ENCODE data around the gene SLC24A4. TPM values are rescaled to one million over a fixed set of nuclear protein-coding genes. Genes with fewer than 3 reads are reported as not detected.

Gene SLC24A4
- total RNA-seq, 3 donors from 2014 or later (not counting 1 experiment from before 2014, with no cell fraction given) = 1.1 to 3.2 (median 2.1) TPM

DNA sequence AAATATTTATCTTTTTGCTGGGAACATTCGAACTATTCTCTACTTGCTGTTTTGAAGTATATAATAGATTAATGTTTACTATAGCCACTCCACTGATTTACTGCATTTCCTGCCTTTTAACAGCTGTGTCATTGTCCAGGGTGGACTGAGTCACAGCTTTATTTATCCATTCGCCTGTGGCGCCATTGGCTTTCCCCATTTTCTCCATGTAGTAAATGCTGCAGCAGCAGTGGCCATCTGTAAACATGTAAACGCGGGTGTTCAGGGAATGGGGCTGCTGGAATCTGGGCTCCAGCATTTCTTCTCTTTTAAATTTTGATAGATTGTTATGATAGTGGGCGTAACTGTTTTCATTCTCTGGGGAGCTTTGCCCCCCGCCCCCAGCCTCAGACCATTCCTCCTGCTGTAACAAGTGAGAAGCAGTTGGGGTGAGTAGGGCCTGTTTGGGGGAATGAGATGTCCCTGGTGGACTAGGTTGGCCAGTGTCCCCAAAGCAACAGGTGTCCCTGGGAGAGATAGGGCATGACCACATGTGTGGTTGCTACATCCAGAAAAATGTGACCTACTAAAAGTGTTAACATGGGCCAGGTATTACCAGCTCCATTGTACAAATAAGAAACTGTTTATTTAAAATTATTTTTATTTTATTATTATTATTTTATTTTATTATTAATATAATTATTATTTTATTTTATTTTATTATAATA lies 223.5 kb downstream of the SLC24A4 start:
- DNase-seq = no peak
- Mint-ChIP-seq H3K4me1 (peaks cover 60 to 80% of the 10 kb centered on the region in 2 donors), H3K27ac (peak overlapping the region; percentile 45 to 78), H3K36me3 (no peaks in the 10 kb centered on the region), H3K4me3 (no peak overlapping the region), H3K9me3 (no peaks in the 10 kb centered on the region), H3K27me3 (ENCODE audit: low read depth in 2 of 2) (no peaks in the 10 kb centered on the region)
- Histone ChIP-seq H3K4me1 (ENCODE audit: control insufficient read depth, insufficient read depth, low read length) (peaks cover 47% of the 10 kb centered on the region), H3K4me3 (ENCODE audit: low read length) (no peak overlapping the region), H3K27me3 (ENCODE audit: control insufficient read depth, insufficient read depth, low read length) (no peaks in the 10 kb centered on the region), H3K9me3 (ENCODE audit: control insufficient read depth, insufficient read depth, low read length) (no peaks in the 10 kb centered on the region), H3K36me3 (ENCODE audit: control insufficient read depth, insufficient read depth, low read length) (peaks cover 2% of the 10 kb centered on the region), H3K27ac (ENCODE audit: low read length) (no peak overlapping the region)
- TF ChIP-seq, protein P1, sequence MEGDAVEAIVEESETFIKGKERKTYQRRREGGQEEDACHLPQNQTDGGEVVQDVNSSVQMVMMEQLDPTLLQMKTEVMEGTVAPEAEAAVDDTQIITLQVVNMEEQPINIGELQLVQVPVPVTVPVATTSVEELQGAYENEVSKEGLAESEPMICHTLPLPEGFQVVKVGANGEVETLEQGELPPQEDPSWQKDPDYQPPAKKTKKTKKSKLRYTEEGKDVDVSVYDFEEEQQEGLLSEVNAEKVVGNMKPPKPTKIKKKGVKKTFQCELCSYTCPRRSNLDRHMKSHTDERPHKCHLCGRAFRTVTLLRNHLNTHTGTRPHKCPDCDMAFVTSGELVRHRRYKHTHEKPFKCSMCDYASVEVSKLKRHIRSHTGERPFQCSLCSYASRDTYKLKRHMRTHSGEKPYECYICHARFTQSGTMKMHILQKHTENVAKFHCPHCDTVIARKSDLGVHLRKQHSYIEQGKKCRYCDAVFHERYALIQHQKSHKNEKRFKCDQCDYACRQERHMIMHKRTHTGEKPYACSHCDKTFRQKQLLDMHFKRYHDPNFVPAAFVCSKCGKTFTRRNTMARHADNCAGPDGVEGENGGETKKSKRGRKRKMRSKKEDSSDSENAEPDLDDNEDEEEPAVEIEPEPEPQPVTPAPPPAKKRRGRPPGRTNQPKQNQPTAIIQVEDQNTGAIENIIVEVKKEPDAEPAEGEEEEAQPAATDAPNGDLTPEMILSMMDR (IDR thresholded peaks at IDR 0.05) = no peak
- no peak for ATAC-seq
- WGBS (ENCODE audit: insufficient coverage) = 95% methylated on average over 6 of the region's 7 CpGs
- intact Hi-C loops (cut with micrococcal nuclease) = loop anchor here (1.0 kb wide), 1 partner anchor 105 kb away; no protein-coding TSS in a partner anchor

DNA sequence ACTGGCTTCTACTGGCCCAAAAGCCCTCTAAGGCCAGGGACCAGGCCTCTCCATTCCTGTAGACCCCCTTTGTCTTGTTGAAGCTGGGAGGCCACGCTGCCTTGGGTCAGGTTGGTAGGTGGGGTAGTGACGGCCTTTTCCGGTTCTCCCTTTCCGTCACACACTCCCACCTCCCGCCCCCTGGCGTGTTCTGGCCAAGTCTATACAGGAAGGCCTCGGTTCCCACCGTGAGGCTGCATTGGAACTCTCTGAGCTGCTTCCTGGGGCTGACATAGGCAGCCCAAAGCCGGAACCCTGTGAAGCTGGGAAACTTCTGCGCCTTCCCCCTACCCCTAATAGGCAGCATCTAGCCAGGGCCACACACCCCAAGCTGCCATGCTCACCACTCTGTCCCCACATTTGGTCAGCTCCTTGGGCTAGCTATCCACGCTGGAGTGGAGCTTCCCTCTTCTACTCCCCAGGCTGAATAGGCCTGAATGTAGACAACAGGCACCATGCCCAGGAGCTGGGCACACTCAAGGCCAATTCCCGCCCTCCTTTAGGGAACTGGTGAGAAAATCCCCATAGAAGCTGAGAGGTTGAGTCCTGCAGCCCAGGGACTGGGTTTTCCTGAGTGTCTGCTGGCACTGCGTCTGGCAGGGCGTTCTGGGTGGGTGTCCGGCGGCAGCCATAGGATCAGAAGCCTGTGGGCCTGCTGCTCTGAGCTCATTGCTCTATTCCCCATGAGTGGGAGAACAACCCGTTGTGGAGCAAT lies 226.3 kb downstream of the SLC24A4 start:
- Mint-ChIP-seq H3K9me3 (no peaks in the 10 kb centered on the region), H3K27me3 (ENCODE audit: low read depth in 2 of 2) (no peaks in the 10 kb centered on the region), H3K4me3 (peak overlapping the region; percentile 67), H3K36me3 (no peaks in the 10 kb centered on the region), H3K4me1 (peaks cover 57 to 77% of the 10 kb centered on the region in 2 donors), H3K27ac (peak overlapping the region; percentile 82 to 84)
- intact Hi-C loops (cut with micrococcal nuclease) = loop anchor here (2.0 kb wide), 2 partner anchors 18 to 34 kb away; no protein-coding TSS in a partner anchor
- peaks cover 55% of the 10 kb centered on the region for H3K4me1 ChIP-seq (ENCODE audit: control insufficient read depth, insufficient read depth, low read length)
- H3K9me3 ChIP-seq (ENCODE audit: control insufficient read depth, insufficient read depth, low read length) = no peaks in the 10 kb centered on the region
- no peaks in the 10 kb centered on the region for H3K27me3 ChIP-seq (ENCODE audit: control insufficient read depth, insufficient read depth, low read length)
- WGBS (ENCODE audit: insufficient coverage) = 92% methylated on average over 17 of the region's 17 CpGs
- H3K4me3 ChIP-seq (ENCODE audit: low read length) = no peak overlapping the region
- H3K36me3 ChIP-seq (ENCODE audit: control insufficient read depth, insufficient read depth, low read length) = peaks cover 4% of the 10 kb centered on the region
- ATAC-seq = peak in 1 of 3 donors; percentile 45
- peak overlapping the region; percentile 51 for H3K27ac ChIP-seq (ENCODE audit: low read length)
- TF ChIP-seq, protein P1 (IDR thresholded peaks at IDR 0.05) = no peak
- DNase-seq = no peak

DNA sequence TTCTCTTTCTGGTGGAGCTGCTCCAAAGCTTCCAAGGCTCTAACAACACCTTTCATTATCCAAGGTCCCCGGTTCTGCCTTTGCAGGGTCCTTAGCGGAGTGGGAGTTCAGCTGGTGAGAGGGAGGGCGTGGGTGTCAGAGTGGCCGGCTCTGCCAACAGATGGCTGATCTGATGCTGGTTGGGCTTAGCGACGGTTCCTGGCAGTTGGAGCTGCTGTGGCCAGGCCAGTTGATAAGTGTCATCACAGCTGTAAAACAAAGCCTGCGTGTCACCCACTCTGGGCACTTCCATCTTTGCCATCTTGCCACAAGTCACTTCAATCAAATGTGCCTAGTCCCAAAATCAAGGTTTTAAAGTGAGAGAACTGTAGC lies 226.9 kb downstream of the SLC24A4 start:
- Mint-ChIP-seq H3K4me3 (peak overlapping the region; percentile 47), H3K27ac (peak overlapping the region; percentile 82 to 84), H3K4me1 (peaks cover 52 to 71% of the 10 kb centered on the region in 2 donors), H3K36me3 (no peaks in the 10 kb centered on the region), H3K27me3 (ENCODE audit: low read depth in 2 of 2) (no peaks in the 10 kb centered on the region), H3K9me3 (no peaks in the 10 kb centered on the region)
- intact Hi-C loops (cut with micrococcal nuclease) = loop anchor here (2.0 to 5.0 kb wide), 7 partner anchors 19 to 131 kb away; no protein-coding TSS in a partner anchor
- TF ChIP-seq, protein P1 (IDR thresholded peaks at IDR 0.05) = no peak
- DNase-seq = peak in 1 of 2 donors; percentile 38
- no peak overlapping the region for H3K4me3 ChIP-seq (ENCODE audit: low read length)
- 27% methylated on average over 7 of the region's 7 CpGs for WGBS (ENCODE audit: insufficient coverage)
- H3K4me1 ChIP-seq (ENCODE audit: control insufficient read depth, insufficient read depth, low read length) = peaks cover 60% of the 10 kb centered on the region
- H3K9me3 ChIP-seq (ENCODE audit: control insufficient read depth, insufficient read depth, low read length) = no peaks in the 10 kb centered on the region
- peak; percentile 43 to 72 (median 68) for ATAC-seq
- peak overlapping the region; percentile 51 for H3K27ac ChIP-seq (ENCODE audit: low read length)
- H3K27me3 ChIP-seq (ENCODE audit: control insufficient read depth, insufficient read depth, low read length) = no peaks in the 10 kb centered on the region
- peaks cover 4% of the 10 kb centered on the region for H3K36me3 ChIP-seq (ENCODE audit: control insufficient read depth, insufficient read depth, low read length)

Other genes with a start within 250 kb of the SLC24A4 start
- gene ATXN3, start 216.6 kb upstream of the SLC24A4 start, total RNA-seq = 10 to 100 TPM; 26.7 to 40.5 (median 30.7) TPM
- 10 to 100 TPM; 40.9 to 55.4 (median 45.0) TPM for gene NDUFB1, start 201.5 kb upstream of the SLC24A4 start, total RNA-seq
- gene CPSF2, start 201.2 kb upstream of the SLC24A4 start, total RNA-seq = 10 to 100 TPM; 24.2 to 39.8 (median 28.6) TPM
- gene RIN3, start 190.6 kb downstream of the SLC24A4 start, total RNA-seq = 100 to 1,000 TPM; 248 to 289 (median 282) TPM